MV-4-11 (cell line): ENCODE data around the gene KPNA1.
A peak's percentile ranks its signal among the peaks of the same experiment; 100 is the strongest.
"Not testable (repeated sequence)": the region's sequence is repeated elsewhere in the genome, so short reads cannot be mapped to it uniquely, and the experiment has no call there.

Experiments used
- DNase-seq: peaks from one replicate; lab custom pipeline; 2025; lab: John Stamatoyannopoulos, UW

Gene KPNA1

GRCh38 chr3:122519693-122520092, 5.0 kb upstream of the KPNA1 start:
- DNase-seq, result peak; percentile 48

- no peak for DNase-seq
These were observed 2.2 kb upstream of the KPNA1 start for GRCh38 chr3:122516846-122517360.

GRCh38 chr3:122515870-122516269, 1.1 kb upstream of the KPNA1 start:
- no peak for DNase-seq

- no peak for DNase-seq
These were observed 305 bp upstream of the KPNA1 start for GRCh38 chr3:122515020-122515468.

- DNase-seq, result no peak
These were observed 1.2 kb downstream of the KPNA1 start for GRCh38 chr3:122513386-122514122.

- DNase-seq, result no peak
These were observed 2.5 kb downstream of the KPNA1 start for GRCh38 chr3:122512284-122512683.

- DNase-seq, result no peak
These were observed 3.7 kb downstream of the KPNA1 start for GRCh38 chr3:122510878-122511535.

GRCh38 chr3:122508944-122509343, 5.8 kb downstream of the KPNA1 start:
- DNase-seq, result peak; percentile 92

GRCh38 chr3:122508135-122508914, 6.4 kb downstream of the KPNA1 start:
- no peak for DNase-seq

GRCh38 chr3:122506450-122506849, 8.3 kb downstream of the KPNA1 start:
- DNase-seq, result no peak

- no peak for DNase-seq
These were observed 9.1 kb downstream of the KPNA1 start for GRCh38 chr3:122505676-122506075.

- peak; percentile 88 for DNase-seq
These were observed 11.8 kb downstream of the KPNA1 start for GRCh38 chr3:122502941-122503340.

- no peak for DNase-seq
These were observed 12.6 kb downstream of the KPNA1 start for GRCh38 chr3:122502139-122502538.

- not testable (repeated sequence) for DNase-seq
These were observed 13.8 kb downstream of the KPNA1 start for GRCh38 chr3:122500964-122501363.

GRCh38 chr3:122498152-122498551, 16.6 kb downstream of the KPNA1 start:
- DNase-seq, result no peak

GRCh38 chr3:122497425-122497824, 17.3 kb downstream of the KPNA1 start:
- DNase-seq, result peak; percentile 90

- no peak for DNase-seq
These were observed 18.2 kb downstream of the KPNA1 start for GRCh38 chr3:122496508-122496907.

GRCh38 chr3:122493296-122493695, 21.4 kb downstream of the KPNA1 start:
- DNase-seq, result peak; percentile 73

GRCh38 chr3:122488262-122488973, 26.3 kb downstream of the KPNA1 start:
- DNase-seq, result no peak

GRCh38 chr3:122484985-122485384, 29.8 kb downstream of the KPNA1 start:
- peak; percentile 17 for DNase-seq

GRCh38 chr3:122481390-122481789, 33.3 kb downstream of the KPNA1 start:
- no peak for DNase-seq

- no peak for DNase-seq
These were observed 38.2 kb downstream of the KPNA1 start for GRCh38 chr3:122476532-122476931.
